Smooth muscle cell (in vitro differentiated cells): ENCODE data around the gene NXT1. TPM values are rescaled to one million over a fixed set of nuclear protein-coding genes. Genes with fewer than 3 reads are reported as not detected.

ENCODE experiments used
- DNase-seq: peaks from one replicate; lab custom pipeline; 2025; ENCODE audit not compliant: unreplicated experiment; lab: John Stamatoyannopoulos, UW
- H2AFZ ChIP-seq: fragments of 200-600 bp; sonication (generic); 2 replicates; pipeline ENCODE4 v1.6.0; 2016; ENCODE audit warnings: antibody characterized with exemption, low read depth, mild to moderate bottlenecking
- H3F3A ChIP-seq: fragments of 200-600 bp; sonication (generic); 2 replicates; pipeline ENCODE4 v1.6.0; 2017; ENCODE audit warnings: antibody characterized with exemption, low read depth
- H3K27ac ChIP-seq: fragments of 200-600 bp; sonication (generic); 2 replicates; pipeline ENCODE4 v1.5.1; 2016; ENCODE audit warnings: low read depth, mild to moderate bottlenecking
- H3K27me3 ChIP-seq: fragments of 200-600 bp; sonication (generic); 2 replicates; pipeline ENCODE4 v1.6.1; 2016; ENCODE audit warnings: low read depth, mild to moderate bottlenecking
- H3K36me3 ChIP-seq: fragments of 200-600 bp; sonication (generic); 2 replicates; pipeline ENCODE4 v1.5.1; 2016; ENCODE audit warnings: low read depth
- H3K4me1 ChIP-seq: fragments of 200-600 bp; sonication (generic); 2 replicates; pipeline ENCODE4 v1.5.1; 2016; ENCODE audit warnings: low read depth
- H3K4me2 ChIP-seq: fragments of 200-600 bp; sonication (generic); 2 replicates; pipeline ENCODE4 v1.6.0; 2016; ENCODE audit warnings: mild to moderate bottlenecking
- H3K4me3 ChIP-seq: fragments of 200-600 bp; sonication (generic); 2 replicates; pipeline ENCODE4 v1.5.1; 2016; ENCODE audit warnings: mild to moderate bottlenecking
- H3K79me2 ChIP-seq: fragments of 200-600 bp; sonication (generic); 2 replicates; pipeline ENCODE4 v1.6.0; 2016; ENCODE audit warnings: low read depth, mild to moderate bottlenecking
- H3K9ac ChIP-seq: fragments of 200-600 bp; sonication (generic); 2 replicates; pipeline ENCODE4 v1.6.0; 2016; ENCODE audit warnings: low read depth
- H3K9me3 ChIP-seq: fragments of 200-600 bp; sonication (generic); replicated peaks from 2 replicates; pipeline ENCODE4 v1.5.1; 2016; ENCODE audit warnings: low read depth
- H4K20me1 ChIP-seq: fragments of 200-600 bp; sonication (generic); 2 replicates; pipeline ENCODE4 v1.6.0; 2016; ENCODE audit warnings: low read depth
- WGBS: methylation state at CpG from one replicate; pipeline ENCODE4 v1.1.7; 2016; ENCODE audit warnings: low lambda C conversion rate; 5-methylcytosine and 5-hydroxymethylcytosine counted together
- polyA plus RNA-seq: library from polyadenylated mRNA; unstranded; fragments of >200 nt; fragmentation: Nextera tagmentation; extraction: Ambion mirVana; gene quantifications from 2 replicates; pipeline ENCODE4 v1.2.1, GENCODE V29; 2016
- total RNA-seq: library from RNA; depleted of rRNA; stranded (reverse); fragments of >200 nt; gene quantifications from 2 replicates; pipeline ENCODE4 v1.2.3, GENCODE V29; 2014
- TF ChIP-seq, protein P1 (sequence below): fragments of 200-600 bp; sonication (generic); IDR thresholded peaks from 2 replicates; pipeline ENCODE4 v1.5.1; 2017; ENCODE audit warnings: borderline replicate concordance, mild to moderate bottlenecking, antibody characterized with exemption; ENCODE audit not compliant: insufficient read depth, poor library complexity, severe bottlenecking

NXT1 gene
- total and polyA plus RNA-seq, 2 experiments from 2014 or later = 45.3 to 49.6 TPM

DNA sequence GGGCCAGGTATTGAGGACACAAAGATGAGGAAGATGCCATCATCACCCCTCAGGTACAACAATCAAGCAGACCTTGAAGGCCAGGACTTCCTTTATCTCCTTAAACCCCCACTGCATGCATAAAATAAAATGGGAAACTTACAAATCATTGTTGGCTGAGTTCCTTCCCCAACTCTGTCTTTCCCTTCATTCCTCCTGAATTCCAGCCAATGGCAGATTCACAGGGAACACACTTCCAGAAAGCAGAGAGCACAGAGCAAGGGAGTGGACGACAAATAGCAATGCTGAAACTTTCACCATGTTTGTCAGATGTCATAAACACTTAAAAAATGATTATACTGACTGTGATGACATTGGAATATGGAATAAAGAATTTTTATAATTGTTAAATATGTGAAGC is 37.3 kb upstream of the NXT1 start:
- H3K36me3 ChIP-seq = no peaks in the 10 kb centered on the region
- no peaks in the 10 kb centered on the region for H3K9me3 ChIP-seq
- H2AFZ ChIP-seq = no peak overlapping the region
- no peaks in the 10 kb centered on the region for H3F3A ChIP-seq
- H3K79me2 ChIP-seq = no peaks in the 10 kb centered on the region
- H3K27ac ChIP-seq = no peak overlapping the region
- 100% methylated on average over 1 of the region's 1 CpG for WGBS
- H3K4me2 ChIP-seq = no peak overlapping the region
- no peak overlapping the region for H3K9ac ChIP-seq
- no peaks in the 10 kb centered on the region for H3K4me1 ChIP-seq
- H4K20me1 ChIP-seq = no peaks in the 10 kb centered on the region
- no peak overlapping the region for H3K4me3 ChIP-seq
- DNase-seq = no peak
- TF ChIP-seq, protein P1, sequence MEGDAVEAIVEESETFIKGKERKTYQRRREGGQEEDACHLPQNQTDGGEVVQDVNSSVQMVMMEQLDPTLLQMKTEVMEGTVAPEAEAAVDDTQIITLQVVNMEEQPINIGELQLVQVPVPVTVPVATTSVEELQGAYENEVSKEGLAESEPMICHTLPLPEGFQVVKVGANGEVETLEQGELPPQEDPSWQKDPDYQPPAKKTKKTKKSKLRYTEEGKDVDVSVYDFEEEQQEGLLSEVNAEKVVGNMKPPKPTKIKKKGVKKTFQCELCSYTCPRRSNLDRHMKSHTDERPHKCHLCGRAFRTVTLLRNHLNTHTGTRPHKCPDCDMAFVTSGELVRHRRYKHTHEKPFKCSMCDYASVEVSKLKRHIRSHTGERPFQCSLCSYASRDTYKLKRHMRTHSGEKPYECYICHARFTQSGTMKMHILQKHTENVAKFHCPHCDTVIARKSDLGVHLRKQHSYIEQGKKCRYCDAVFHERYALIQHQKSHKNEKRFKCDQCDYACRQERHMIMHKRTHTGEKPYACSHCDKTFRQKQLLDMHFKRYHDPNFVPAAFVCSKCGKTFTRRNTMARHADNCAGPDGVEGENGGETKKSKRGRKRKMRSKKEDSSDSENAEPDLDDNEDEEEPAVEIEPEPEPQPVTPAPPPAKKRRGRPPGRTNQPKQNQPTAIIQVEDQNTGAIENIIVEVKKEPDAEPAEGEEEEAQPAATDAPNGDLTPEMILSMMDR = no peak
- no peaks in the 10 kb centered on the region for H3K27me3 ChIP-seq

DNA sequence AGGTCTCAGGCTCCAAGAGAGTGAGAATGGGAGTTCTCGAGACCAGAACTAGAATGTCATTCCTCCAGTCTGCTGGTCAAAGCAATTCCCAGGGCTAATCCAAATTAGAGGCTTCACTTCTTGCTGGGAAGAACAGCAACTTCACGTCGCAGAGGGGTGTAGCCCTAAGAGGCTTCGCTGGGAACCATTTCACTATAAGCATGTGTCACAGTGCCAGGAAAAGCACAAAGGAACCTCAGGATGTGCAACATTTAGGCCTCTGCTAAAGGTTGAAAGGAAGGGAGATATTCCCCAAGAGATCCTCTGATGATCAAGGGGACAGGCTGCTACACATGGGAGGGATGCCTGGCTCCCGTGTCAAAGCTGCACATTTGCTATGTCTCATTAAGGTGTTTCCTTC is 35.9 kb upstream of the NXT1 start:
- H3K27me3 ChIP-seq = no peaks in the 10 kb centered on the region
- no peak for DNase-seq

DNA sequence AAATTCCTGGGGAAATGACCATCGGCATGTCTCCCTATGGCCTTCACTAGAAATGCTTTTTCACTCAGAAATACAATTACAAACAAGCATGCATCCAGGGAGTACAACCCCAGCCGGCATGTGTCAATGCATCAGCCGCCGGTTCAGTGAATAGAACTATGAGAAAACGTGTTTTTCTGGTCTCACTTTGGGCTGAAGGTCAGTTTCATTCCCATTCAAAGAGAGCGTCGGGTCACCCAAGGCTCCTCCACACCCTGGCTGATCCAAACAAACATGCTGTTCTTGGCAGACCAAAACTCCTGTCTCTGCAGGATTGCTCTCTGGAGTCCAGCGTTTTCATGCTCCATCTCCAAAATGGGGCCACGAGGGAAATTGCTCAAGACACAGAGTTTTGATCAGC is 35.5 kb upstream of the NXT1 start:
- H3K27me3 ChIP-seq = no peaks in the 10 kb centered on the region
- H2AFZ ChIP-seq = no peak overlapping the region
- DNase-seq = no peak
- no peaks in the 10 kb centered on the region for H3K79me2 ChIP-seq
- TF ChIP-seq, protein P1 = no peak
- H3K27ac ChIP-seq = no peak overlapping the region
- no peak overlapping the region for H3K9ac ChIP-seq
- no peaks in the 10 kb centered on the region for H3K36me3 ChIP-seq
- H3F3A ChIP-seq = no peaks in the 10 kb centered on the region
- H3K9me3 ChIP-seq = no peaks in the 10 kb centered on the region
- H4K20me1 ChIP-seq = no peaks in the 10 kb centered on the region
- no peaks in the 10 kb centered on the region for H3K4me1 ChIP-seq
- H3K4me2 ChIP-seq = no peak overlapping the region
- 87% methylated on average over 9 of the region's 9 CpGs for WGBS
- H3K4me3 ChIP-seq = no peak overlapping the region

More for the DNA sequence above, 35.9 kb upstream of the NXT1 start:
- Histone ChIP-seq H4K20me1 (no peaks in the 10 kb centered on the region), H3K9ac (no peak overlapping the region), H3F3A (no peaks in the 10 kb centered on the region), H3K79me2 (no peaks in the 10 kb centered on the region), H3K36me3 (no peaks in the 10 kb centered on the region), H3K9me3 (no peaks in the 10 kb centered on the region), H2AFZ (no peak overlapping the region), H3K27ac (no peak overlapping the region), H3K4me2 (no peak overlapping the region), H3K4me3 (no peak overlapping the region), H3K4me1 (no peaks in the 10 kb centered on the region)
- TF ChIP-seq, protein P1 = no peak
- 95% methylated on average over 5 of the region's 5 CpGs for WGBS

DNA sequence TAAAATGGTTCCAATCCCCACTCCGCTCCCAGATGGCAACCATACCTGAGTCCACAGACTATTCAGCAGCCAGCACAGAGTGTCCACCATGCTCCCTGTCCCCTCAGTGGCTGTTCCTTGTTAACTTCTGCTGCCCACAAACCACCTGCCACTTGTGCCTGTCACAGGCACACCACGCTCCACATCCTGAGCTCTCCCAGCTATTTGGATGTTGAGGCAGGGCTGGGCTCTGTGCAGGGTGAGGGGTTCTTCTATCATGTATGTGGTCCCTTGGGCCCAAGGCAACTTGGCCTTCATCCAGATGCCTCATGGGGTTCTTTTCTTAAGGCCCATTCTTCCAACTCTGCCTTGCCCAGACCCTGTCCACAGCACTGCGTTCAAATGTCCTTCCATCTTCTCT is 34.0 kb upstream of the NXT1 start:
- no peak overlapping the region for H3K9ac ChIP-seq
- no peak overlapping the region for H3K4me2 ChIP-seq
- H3K79me2 ChIP-seq = no peaks in the 10 kb centered on the region
- H3K9me3 ChIP-seq = no peaks in the 10 kb centered on the region
- DNase-seq = no peak
- H4K20me1 ChIP-seq = no peaks in the 10 kb centered on the region
- H2AFZ ChIP-seq = no peak overlapping the region
- H3K27ac ChIP-seq = no peak overlapping the region
- TF ChIP-seq, protein P1 = no peak
- H3K27me3 ChIP-seq = no peaks in the 10 kb centered on the region
- H3K4me3 ChIP-seq = no peak overlapping the region
- H3K4me1 ChIP-seq = no peaks in the 10 kb centered on the region
- no peaks in the 10 kb centered on the region for H3K36me3 ChIP-seq
- no peaks in the 10 kb centered on the region for H3F3A ChIP-seq
- 100% methylated on average over 3 of the region's 3 CpGs for WGBS
